HG02798 (cell line): ENCODE results near the gene CNOT6L.
A peak's percentile ranks its signal among the peaks of the same experiment; 100 is the strongest.
"Not testable (repeated sequence)": the region's sequence is repeated elsewhere in the genome, so short reads cannot be mapped to it uniquely, and the experiment has no call there.

ENCODE experiments used
- ATAC-seq: cut with Tn5 transposase; IDR thresholded peaks from one replicate; pipeline ENCODE4 v1.9.1; 2021; ENCODE audit warnings: mild to moderate bottlenecking; ENCODE audit not compliant: unreplicated experiment, poor library complexity

CNOT6L gene

DNA sequence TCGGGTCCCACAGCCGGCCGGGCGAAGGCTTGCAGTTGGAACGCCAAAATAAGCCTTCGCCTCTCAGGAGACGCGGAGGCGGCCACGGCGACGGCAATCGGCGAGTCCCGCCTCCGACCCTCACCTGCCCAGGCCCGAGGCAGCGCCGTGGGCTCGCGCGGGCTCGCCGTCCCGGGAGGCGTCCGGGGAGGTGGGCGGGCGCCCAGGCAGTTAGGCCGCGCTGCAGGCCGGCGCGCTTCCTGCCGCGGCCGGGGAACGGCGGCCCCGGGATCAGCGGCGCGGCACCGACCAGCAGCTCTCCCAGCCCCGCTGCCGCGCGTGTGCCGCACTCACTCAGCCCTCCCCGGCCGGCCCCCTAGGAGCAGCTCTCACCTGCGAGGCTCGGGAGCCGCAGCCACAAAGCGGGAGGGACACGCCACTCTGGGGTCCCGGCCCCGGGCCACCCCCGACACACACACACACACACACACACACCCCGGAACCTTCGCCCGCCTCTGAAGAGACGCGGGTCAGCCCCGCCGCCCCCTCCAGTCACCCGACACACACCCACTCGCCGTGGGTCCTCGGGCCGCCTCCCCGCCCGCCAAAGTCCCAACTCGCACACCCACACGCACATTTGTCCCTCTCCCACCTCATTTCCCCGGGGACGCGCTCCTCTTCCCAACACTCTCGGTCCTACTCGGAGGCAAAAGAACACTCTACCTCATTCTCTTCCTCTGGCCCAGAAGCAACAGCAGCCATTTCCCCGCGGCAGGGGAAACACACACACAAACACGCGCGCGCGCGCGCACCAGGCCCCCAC lies at the start of gene CNOT6L:
CNOT6L (minus strand) TSS at position 767 of the 802 bp plus-strand sequence; CDS start at position 707, 60 bp downstream.
- ATAC-seq, result peak; percentile 33

DNA sequence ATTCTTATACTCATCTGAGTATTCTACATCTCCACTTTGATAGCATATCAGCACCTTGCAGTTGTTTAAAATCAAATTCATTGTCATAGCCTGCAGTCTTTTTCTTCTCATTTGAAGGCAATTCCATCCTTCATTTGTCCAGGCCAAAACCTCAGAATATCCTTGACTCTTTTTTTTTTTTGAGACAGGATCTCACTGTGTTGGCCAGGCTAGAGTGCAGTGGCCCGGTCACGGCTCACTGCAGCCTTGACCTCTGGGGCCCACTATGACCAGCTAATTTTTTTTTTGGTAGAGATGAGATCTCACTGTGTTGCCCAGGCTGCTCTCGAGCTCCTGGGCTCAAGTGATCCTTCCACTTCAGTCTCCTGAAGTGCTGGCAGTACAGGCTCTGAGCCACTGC lies 46.1 kb upstream of the CNOT6L start:
- no peak for ATAC-seq

DNA sequence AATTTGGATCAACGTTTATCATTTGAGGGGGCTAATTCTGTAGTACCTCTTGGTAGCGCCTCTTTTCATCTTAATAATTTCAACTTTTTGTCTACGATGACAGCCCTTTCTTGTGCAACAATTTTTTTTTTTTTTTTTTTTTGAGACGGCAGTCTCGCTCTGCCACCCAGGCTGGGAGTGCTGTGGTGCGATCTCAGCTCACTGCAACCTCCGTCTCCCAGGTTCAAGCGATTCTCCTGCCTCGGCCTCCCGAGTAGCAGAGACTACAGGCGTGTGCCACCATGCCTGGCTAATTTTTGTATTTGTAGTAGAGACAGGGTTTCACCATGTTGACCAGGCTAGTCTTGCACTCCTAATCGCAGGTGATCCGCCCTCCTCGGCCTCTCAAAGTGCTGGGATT lies 44.2 kb upstream of the CNOT6L start:
- ATAC-seq, result not testable (repeated sequence)

DNA sequence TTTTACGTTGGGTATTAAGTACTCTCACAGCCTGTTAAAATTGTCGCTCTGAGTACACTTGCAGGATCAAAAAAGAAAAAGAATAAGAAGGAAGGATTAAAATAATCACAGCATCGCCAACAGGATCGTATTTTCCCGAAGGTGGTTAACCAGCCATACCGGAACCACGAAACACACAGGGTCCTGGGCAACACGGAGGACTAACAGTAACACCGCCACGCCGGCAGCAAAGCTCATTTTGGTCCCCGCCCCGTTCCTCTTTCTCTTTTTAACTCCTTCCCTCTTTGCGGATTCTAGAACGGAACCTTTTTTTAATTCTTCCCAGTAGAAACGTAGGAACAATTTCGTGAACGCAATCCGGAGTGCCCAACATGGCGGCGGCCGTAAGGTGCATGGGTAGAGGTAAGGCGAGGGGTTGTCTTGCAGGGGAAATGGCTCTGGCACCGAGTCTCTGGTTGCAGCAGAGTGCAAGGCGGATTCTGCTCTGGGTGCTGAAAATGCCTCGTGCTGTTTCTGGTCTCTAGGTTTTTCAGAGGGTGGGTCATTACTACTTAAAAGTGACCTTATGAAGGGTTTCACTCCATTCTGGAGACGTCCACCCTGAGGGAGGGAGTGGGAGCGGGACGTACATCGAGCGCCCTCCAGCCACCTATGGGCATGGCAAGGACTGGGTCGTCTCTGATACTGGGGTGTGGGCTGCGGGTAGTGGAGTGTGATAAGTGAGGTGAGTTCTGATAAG lies 43.5 kb upstream of the CNOT6L start, which contains the start of gene MRPL1:
MRPL1 (plus strand) TSS at position 353 of the 739 bp plus-strand sequence; CDS start at position 372, 19 bp downstream.
- peak; percentile 87 for ATAC-seq

DNA sequence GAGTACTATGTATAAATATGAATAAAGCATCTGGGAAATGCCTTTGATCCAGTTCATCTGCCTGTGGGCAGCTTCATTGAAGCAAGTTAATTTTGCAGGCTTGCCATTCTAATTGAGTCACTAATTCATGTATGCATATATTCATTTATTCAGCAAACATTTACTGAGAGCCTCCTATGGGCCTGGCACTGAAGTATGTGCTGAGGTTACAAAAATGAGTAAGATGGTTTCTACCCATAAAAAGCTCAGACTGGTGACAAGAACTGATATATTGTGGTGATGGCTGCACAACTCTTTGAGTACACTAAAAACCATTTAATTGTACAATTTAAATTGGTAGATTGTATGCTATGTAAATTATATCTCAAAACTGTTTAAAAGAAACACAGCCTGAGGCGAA lies 42.3 kb upstream of the CNOT6L start:
- ATAC-seq, result no peak

DNA sequence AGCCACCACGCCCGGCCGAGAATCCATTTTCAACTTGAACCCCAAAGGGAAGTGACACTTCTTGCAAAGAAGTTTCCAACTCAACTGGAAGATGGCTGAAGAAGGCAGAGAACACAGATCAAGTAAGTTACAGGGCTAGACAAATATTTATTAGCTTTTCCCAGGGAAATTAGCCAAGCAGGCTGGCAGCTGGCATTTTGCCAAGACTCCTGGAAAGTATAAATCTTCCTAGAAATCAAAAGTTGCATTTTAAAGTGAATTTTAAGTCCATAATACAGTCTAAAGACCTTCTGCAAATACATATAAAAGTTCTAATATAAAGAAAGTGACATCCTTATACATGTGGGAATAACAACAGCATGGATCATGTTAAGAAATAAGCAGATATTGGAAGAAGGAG lies 40.1 kb upstream of the CNOT6L start:
- ATAC-seq, result no peak

DNA sequence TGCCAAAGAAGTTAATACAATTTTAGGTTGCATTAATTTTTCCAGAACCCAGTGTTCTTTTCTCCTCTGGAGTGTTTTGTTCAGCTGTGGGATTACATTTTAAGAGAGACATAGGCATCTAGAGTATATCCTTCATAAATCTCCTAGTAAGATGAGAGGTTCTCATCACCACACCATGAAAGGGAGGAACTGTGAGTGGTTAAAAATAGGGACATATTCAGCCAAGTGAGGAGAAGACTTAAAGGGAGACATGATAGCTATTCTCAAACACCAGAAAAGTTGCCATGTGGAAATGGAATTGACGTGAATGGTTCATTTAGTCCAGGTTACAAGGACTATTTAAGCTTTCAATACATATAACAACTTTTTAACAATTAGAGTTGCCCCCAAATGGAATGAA lies 37.0 kb upstream of the CNOT6L start:
- ATAC-seq, result no peak

DNA sequence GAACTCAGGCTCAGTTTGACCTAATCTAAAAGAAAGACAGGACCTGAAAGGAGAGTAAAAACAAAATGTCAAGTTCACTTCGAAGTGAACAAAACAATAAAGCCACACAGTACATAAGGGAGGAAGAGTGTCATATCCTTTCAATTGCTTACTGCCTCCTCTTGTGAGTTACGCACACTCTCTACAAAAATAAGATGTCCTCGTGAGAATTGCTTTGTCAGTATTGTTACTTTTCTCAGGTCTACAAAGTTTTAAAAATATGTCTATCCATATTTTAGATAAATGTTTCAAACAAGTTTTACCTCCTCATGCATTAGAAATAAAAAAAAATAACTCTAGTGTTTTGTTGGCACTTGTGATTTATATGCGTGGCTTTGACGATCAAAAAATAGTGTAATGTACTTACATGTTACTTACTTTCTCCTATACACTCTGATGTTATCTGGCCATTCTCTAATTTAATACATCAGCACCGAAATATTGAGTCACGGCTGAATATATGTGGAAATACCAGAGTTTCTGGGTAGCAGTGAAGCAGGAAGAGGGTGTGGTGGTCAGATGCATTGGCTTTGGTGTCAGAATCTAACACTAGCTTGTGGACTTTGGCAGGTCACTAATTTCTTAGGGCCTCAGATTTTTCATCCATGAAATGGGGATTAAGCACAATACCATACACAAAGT lies 35.4 kb upstream of the CNOT6L start:
- ATAC-seq, result no peak

DNA sequence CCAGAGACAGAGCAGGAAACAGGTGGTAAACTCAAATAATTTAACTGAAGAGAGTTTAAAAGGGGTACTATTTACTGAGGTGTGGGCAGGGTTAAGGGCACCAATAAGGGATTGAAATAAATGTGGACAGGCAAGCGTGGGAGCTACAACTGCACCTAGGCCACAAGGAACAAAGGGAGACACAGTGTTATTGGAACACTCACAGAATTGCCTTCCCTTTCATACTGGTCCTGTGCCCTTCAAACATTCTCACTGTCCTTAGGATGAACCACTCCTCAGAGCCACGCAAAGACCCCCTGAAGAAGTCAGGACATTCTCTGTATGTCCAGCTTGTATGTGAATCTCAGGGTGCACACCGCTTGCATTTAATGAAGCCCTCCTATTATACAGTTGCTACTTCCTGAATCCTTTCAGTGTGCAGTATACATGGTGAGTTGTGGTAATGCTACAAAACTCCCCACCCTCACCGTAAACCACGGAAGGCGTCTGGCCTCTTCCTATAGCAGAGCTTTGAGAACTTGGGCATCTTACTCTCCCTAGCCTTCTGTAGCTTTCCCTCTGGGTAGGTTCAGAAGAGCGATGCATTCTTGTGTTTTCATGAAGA lies 33.8 kb upstream of the CNOT6L start:
- peak; percentile 89 for ATAC-seq

DNA sequence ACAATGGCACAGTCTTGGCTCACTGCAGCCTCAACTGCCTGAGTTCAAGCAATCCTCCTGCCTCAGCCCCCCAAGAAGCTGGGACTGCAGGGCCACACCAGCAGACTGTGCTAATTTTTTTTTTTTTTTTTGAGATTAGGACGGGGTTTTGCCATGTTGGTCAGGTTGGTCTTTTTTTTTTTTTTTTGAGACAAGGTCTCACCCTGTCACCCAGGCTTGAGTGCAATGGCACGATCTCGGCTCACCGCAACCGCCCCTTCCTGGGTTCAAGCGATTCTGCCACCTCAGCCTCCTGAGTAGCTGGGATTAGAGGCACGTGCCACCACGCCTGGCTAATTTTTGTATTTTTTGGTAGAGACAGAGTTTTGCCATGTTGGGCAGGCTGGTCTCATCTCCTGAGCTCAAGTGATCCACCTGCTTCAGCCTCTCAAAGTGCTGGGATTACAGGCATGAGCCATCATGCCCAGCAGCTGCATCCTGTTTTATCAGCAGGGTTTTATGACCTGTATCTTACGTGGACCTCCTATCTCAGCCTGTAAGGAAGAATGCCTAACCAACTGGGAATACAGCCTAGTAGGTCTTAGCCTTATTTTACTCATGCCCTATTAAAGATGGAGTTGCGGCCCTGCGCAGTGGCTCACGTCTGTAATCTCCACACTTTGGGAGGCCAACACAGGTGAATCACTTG lies 30.3 kb upstream of the CNOT6L start:
- ATAC-seq, result no peak

DNA sequence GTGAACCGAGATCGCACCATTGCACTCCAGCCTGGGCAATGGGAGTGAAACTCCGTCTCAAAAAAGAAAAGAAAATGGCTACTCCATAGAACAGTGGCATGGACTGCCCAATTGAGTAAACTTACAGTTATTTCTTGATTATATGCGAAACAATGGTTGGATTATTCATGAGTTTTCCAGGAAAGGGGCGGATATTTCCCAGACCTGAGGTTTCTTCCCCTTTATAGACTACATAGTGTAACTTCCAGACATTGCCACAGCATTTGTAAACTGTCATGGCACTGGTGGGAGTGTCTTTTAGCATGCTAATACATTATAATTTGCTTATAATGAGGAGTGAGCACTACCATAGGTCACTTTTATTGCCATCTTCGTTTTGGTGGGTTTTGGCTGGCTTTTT lies 29.3 kb upstream of the CNOT6L start:
- no peak for ATAC-seq

DNA sequence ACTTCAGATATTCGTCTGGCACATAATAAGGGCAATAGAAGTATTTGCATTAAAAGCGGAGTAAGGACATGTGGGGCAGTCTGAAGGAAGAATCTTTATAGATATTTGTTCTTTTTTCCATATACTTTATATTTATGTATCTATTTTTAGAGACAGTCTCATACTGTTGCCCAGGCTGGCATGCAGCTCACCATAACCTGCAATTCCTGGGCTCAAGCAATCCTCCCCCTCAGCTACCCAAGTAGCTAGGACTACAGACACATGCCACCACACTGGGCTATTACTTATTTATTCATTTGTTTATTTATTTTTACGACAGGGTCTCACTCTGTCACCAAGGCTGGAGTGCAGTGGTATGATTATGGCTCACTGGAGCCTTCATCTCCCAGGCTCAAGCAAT lies 26.8 kb upstream of the CNOT6L start:
- no peak for ATAC-seq

DNA sequence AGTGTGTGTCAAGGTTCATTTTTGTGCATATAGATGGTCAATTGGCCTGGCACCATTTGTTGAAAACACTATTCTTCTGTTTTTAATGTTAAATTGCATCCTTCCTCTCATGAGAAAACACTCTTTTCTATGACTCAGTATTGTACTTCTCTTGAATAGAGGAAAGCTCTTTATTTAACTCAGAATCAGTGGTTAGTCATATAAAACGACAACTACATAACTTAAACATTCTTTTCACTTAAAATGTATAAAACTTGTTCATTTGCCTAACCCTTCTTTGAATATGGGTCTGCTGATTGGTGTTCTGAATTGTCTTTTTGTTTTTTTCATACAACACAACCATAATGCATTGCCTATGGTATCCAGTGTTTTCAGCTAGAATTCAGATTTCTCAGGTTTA lies 26.2 kb upstream of the CNOT6L start:
- ATAC-seq, result no peak

DNA sequence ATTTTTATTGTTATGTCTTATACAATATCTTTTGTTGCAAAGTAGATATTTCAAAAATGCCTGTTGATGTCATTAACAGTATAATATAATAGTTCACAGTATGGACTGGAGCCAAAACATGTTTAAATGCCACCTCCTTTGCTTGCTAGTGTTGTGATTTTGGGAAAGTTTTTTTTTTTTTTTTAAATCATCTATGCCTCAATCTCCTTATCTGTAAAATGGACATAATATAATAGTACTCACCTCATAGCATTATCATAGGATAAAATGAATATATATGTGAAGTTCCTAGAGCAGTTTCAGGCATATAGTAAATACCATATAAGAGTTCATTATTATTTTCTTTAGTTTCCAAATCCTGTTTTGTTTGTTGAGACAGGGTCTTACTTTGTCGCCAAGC lies 25.2 kb upstream of the CNOT6L start:
- no peak for ATAC-seq

DNA sequence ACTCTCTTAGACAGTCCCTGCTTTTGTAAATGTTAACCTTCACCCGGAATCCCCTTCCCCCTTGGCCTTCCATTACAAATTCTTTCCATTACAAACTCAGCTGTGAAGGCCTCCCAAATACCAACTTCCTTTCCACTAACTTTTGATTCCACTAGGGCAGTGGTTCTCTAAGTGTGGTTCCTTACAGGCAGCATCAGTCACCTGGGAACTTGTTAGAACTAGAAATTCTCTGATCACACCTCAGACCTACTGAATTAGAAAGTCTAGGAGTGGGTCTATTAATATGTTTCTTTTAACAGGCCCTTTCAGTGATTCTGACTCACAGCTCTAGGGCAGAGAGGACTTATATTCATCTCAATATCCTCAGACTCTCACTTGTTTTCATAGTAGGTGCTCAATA lies 24.5 kb upstream of the CNOT6L start:
- ATAC-seq, result no peak

DNA sequence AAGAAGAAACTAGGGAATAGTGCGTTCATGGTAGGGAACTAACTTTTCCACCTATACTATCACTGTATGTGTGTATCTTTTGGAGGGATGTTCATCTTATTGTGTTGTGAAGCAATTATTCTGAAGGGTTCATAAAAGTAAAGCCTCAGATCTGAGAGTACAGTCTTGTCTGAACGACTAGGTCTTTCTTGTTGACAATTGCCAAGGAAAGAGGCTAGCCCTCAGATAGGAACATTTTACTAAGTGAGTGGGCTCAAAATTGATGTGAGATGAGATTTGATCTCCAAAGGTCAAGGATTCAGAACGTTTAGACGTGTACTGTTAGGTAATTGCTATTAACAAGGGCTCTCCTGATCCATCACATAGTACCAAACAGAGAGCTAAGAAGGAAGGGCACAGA lies 15.2 kb upstream of the CNOT6L start:
- ATAC-seq, result no peak

DNA sequence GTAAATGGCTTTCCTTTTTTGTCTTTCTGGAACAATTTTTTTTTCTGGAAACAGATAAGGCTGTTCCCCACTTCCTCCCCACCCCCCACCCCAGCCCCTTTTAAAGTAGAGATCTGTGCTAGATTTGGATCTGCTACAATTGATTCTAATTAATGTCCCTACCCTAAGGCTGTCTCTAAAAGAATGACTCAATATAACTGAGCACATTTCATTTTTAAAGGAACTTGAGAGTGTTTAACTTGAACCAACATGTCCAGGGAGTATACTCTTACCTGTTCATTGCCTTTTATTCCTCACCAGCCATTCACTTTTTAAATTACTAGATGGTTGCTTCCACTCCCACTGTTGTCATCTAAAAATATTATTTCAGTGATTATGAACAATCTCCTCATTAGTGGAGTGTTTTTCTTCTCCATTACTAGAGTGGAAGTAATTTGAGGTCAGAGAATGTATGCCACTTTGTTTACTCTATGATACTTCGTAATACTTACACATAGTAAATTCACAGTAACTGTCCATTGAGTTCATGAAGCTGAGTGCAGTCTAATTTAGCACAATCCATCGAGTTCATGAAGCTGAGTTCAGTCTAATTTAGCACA lies 14.1 kb upstream of the CNOT6L start:
- no peak for ATAC-seq

DNA sequence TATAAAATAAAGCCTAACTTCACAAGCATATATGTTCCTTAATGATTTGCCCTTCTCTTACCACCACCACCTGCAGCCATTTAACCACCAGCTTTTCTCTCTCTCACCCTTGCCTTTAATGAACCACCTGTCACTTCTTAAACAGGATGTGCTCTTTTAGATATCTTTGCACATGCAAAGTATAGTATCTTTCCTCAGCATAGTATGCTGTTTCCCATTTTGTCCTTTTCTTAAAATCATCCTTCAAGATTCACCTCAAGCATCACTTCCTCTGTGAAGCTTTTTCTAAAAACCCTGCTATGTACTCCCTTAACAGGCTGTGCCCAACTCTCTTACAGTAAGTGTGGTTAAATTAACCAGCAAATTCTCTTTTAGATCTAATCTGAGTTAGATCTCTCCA lies 8.2 kb upstream of the CNOT6L start:
- ATAC-seq, result no peak

DNA sequence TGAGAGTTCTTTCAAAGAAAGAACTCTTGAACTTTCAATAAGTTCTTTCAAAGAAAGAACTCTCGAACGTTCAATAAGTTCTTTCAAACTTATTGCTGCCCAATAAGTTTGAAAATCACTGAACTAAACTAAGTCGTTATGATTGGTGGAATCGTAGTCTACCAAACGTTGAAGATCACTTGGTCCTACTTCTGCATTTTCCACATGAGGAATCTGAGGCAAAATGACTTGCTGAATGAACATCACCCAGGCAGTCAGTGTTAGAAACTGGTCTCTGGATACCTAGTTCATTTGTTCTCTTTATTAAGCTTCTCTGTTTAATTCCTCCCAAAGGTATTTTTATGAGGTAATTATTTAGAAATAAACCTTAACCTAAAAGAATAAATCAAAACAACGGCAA lies 7.1 kb upstream of the CNOT6L start:
- ATAC-seq, result no peak

DNA sequence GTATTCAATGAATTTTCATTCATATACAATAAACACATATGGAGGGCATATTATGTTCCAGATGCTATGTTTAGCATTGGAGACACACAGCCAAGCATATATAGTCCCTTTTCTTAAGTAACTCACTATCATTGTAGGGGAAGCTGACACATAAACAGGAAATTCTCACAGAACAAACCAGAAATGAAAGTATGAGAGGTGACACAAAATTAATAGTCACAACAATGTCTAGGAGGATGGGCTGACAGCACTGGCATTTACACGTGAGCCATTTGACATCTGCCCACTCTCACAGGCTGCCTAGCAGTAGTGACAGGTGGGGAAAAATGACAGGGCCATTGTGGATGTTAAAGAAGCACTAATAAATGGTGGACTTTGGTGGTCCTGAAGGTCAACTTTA lies 2.6 kb upstream of the CNOT6L start:
- ATAC-seq, result no peak
